Smooth muscle cell of the pulmonary artery (primary cell): Measurements from ENCODE around the gene NOC3L. TPM values are rescaled to one million over a fixed set of nuclear protein-coding genes. Genes with fewer than 3 reads are reported as not detected.

ENCODE experiments used
- total RNA-seq: library from RNA; depleted of rRNA; stranded (reverse); fragments of >200 nt; gene quantifications from 2 replicates; pipeline ENCODE4 v1.2.3, GENCODE V29; 2014

NOC3L gene, protein sequence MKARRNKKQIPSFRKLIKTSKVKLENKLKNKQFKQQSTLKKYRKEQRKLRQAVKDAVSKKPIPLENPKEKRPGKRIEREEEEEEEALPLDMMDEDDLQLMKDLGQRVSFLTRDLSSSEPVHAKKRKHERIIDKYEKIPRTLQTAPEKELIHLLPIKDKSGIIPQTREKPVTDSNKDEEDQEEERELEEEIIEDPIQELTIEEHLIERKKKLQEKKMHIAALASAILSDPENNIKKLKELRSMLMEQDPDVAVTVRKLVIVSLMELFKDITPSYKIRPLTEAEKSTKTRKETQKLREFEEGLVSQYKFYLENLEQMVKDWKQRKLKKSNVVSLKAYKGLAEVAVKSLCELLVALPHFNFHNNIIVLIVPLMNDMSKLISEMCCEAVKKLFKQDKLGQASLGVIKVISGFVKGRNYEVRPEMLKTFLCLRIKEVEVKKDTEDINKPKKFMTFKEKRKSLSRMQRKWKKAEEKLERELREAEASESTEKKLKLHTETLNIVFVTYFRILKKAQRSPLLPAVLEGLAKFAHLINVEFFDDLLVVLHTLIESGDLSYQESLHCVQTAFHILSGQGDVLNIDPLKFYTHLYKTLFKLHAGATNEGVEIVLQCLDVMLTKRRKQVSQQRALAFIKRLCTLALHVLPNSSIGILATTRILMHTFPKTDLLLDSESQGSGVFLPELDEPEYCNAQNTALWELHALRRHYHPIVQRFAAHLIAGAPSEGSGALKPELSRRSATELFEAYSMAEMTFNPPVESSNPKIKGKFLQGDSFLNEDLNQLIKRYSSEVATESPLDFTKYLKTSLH
- total RNA-seq, result 25.3 and 28.5 TPM in 2 replicates

DNA sequence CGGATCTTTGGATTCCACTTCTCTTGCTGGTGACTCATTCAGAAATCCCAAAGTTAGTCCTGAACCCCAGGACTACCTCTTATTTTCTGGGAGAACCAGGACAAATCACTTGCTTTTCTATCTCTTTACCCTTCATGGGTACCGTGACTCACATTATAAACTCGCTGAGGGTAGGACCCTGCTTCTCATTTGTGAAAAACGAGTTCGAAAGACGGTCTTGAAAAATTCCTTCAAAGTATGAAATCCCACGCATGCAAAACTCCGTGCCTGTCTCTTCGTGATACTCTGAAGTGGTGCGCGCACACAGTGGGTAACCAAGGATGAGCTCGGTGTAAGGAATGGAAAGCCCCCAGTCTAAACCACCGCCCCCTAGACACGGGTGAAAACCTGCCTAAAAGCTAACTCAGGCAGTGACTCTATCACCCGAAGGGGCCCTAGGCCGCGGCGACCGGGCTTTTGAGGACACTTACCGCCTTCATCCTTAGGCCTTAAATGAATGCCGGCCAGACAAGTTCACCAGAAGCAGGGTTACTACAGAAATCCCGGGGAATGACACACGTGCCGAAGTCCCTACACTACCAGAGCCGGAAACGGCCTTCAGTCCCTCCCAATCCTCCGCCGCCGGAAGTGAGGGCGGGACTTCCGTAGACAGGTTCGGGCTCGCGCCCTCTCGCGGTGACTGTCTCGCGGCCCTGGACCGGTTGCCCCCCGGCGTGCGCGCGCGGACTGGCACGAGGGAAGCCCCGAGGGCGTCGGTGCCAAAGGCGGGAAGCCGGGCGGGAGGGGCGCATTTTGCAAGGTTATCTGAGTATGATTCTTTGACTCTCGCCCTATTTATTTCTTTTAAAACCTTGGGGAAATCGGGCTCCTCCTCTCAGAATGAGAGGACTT lies at the start of gene NOC3L:
NOC3L (minus strand) TSS at position 580 of the 891 bp plus-strand sequence; CDS start at position 479, 101 bp downstream.

GRCh38 chr10:94402204-94402842 lies 39.6 kb upstream of the NOC3L start, which contains the start of gene TBC1D12:
Gene TBC1D12 (plus strand): TSS chr10:94402541. CDS start chr10:94402614, 73 bp downstream.

Other genes starting within 250 kb of the NOC3L start
- gene TBC1D12, start 39.6 kb upstream of the NOC3L start, total RNA-seq, result 9.8 and 15.5 TPM in 2 replicates
- gene HELLS, start 182.8 kb upstream of the NOC3L start, total RNA-seq, result 12.2 and 14.0 TPM in 2 replicates